ENCODE measurements around the gene TIAM2. TPM values are rescaled to one million over a fixed set of nuclear protein-coding genes. Genes with fewer than 3 reads are reported as not detected.

Gene TIAM2
- polyA plus RNA-seq, 4 donors: 7.8 to 34.4 (median 17.3) TPM

DNA sequence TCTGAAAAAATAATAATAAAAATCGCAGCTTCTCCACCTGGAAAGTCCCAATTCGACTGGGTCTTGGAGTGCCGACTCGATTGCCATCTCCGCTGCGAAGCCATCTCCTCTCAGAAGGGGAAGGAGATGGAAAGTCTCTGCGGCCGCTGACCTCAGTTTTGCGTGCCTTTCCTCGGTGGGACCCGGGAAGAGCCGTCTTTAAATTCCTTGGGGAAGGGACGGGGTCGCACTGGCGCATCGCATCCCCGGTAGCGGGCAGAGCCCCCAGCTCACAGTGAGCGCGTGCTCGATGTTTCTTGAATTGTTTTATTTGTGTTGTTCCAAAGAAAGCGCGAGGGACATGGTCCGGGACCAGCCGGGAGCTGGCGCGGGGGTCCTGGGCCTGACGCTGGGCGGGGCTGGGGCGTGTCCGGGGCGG, 270 bp upstream of the TIAM2 start:
- DNase-seq (no peak), FAIRE-seq (no peak)
- WGBS, 3 donors: 20 to 27% (median 25%) methylated on average over 29 to 32 of the region's 32 CpGs
- no peaks in the 10 kb centered on the region for H3K36me3 ChIP-seq (ENCODE audit: control insufficient read depth in 3 of 3, insufficient read depth in 2 of 3, low read depth in 1 of 3, low read length in 3 of 3)
- peaks cover 0 to 20% (median 0%) of the 10 kb centered on the region in 3 donors for H3K4me1 ChIP-seq (ENCODE audit: control insufficient read depth in 3 of 3, insufficient read depth in 2 of 3, low read depth in 1 of 3, low read length in 2 of 3)
- peak overlapping the region; percentile 52 to 95 (median 82) for H3K4me3 ChIP-seq (ENCODE audit: low read depth in 1 of 3, low read length in 3 of 3)
- H3K9me3 ChIP-seq (ENCODE audit: control insufficient read depth in 2 of 2, insufficient read depth in 1 of 2, low read depth in 1 of 2, low read length in 1 of 2): no peaks in the 10 kb centered on the region
- H3K27me3 ChIP-seq (ENCODE audit: control insufficient read depth in 3 of 3, insufficient read depth in 3 of 3, low read length in 3 of 3): no peaks in the 10 kb centered on the region
- no peak overlapping the region for H3K27ac ChIP-seq (ENCODE audit: low read depth in 1 of 3, low read length in 2 of 3)

DNA sequence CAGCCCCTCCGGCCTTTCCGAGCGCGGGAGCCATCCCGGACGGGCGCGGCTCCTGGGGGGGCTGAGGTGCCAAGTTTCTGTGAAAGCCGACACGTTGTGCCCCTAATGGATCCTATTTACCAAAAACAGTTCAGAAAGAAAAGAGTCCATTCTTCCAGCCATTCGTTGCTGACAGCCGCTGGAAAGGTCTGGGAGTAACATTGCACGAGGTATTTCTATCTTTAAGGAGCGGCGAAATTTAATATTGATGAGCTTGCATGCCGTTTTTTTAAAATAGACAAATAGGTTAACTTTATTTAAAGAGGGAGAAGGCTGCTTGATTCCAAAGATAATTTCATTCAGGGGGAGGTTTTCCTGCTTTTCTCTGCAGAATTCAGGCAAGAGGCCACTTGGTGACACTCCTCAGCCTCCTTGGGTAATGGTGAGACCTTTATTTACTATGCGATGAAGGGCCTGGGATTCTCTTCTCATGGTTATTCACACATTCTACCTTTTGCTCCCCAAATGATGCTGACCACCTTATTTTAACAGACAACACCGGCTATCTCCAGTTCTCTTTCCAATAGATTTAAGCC, 988 bp downstream of the TIAM2 start:
- H3K36me3 ChIP-seq (ENCODE audit: control insufficient read depth in 3 of 3, insufficient read depth in 2 of 3, low read depth in 1 of 3, low read length in 3 of 3): no peaks in the 10 kb centered on the region
- peak overlapping the region in 2 of 3 donors; percentile 67 to 89 for H3K27ac ChIP-seq (ENCODE audit: low read depth in 1 of 3, low read length in 2 of 3)
- H3K4me3 ChIP-seq (ENCODE audit: low read depth in 1 of 3, low read length in 3 of 3): peak overlapping the region; percentile 12 to 95 (median 82)
- FAIRE-seq: no peak
- H3K9me3 ChIP-seq (ENCODE audit: control insufficient read depth in 2 of 2, insufficient read depth in 1 of 2, low read depth in 1 of 2, low read length in 1 of 2): no peaks in the 10 kb centered on the region
- peak in 1 of 2 donors; percentile 17 for DNase-seq
- H3K27me3 ChIP-seq (ENCODE audit: control insufficient read depth in 3 of 3, insufficient read depth in 3 of 3, low read length in 3 of 3): no peaks in the 10 kb centered on the region
- H3K4me1 ChIP-seq (ENCODE audit: control insufficient read depth in 3 of 3, insufficient read depth in 2 of 3, low read depth in 1 of 3, low read length in 2 of 3): peaks cover 0 to 25% (median 0%) of the 10 kb centered on the region in 3 donors
- WGBS, 3 donors: 8 to 13% (median 11%) methylated on average over 18 of the region's 18 CpGs

DNA sequence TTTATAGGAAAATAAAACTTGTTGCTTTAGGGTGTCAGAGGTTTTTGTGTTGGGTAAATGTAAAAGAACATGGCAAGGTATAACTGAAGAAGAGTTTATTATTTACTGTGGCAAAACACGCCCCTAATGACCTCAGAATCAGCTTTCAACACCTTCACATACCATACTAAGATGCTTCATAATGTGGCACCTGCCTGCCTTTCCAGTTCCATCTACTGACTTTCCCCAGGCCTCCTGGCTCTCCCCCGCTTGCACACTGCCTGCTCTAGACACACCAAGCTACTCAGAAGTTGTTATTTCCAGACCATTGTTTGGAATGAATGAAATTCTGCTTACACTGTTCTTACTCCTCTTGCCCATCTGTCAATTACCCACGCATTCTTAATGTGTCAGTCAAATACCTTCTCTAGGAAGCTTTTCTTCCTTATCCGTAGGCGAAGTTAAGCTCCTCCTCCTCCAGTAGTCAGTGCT, 1.8 kb downstream of the TIAM2 start:
- no peaks in the 10 kb centered on the region for H3K9me3 ChIP-seq (ENCODE audit: control insufficient read depth in 2 of 2, insufficient read depth in 1 of 2, low read depth in 1 of 2, low read length in 1 of 2)
- no peaks in the 10 kb centered on the region for H3K36me3 ChIP-seq (ENCODE audit: control insufficient read depth in 3 of 3, insufficient read depth in 2 of 3, low read depth in 1 of 3, low read length in 3 of 3)
- WGBS, 3 donors: 24 to 61% (median 52%) methylated on average over 5 of the region's 5 CpGs
- peak overlapping the region in 1 of 3 donors; percentile 95 for H3K4me3 ChIP-seq (ENCODE audit: low read depth in 1 of 3, low read length in 3 of 3)
- H3K4me1 ChIP-seq (ENCODE audit: control insufficient read depth in 3 of 3, insufficient read depth in 2 of 3, low read depth in 1 of 3, low read length in 2 of 3): peaks cover 0 to 25% (median 0%) of the 10 kb centered on the region in 3 donors
- FAIRE-seq: no peak
- no peaks in the 10 kb centered on the region for H3K27me3 ChIP-seq (ENCODE audit: control insufficient read depth in 3 of 3, insufficient read depth in 3 of 3, low read length in 3 of 3)
- H3K27ac ChIP-seq (ENCODE audit: low read depth in 1 of 3, low read length in 2 of 3): peak overlapping the region in 2 of 3 donors; percentile 27 to 60
- peak; percentile 63 to 68 for DNase-seq

DNA sequence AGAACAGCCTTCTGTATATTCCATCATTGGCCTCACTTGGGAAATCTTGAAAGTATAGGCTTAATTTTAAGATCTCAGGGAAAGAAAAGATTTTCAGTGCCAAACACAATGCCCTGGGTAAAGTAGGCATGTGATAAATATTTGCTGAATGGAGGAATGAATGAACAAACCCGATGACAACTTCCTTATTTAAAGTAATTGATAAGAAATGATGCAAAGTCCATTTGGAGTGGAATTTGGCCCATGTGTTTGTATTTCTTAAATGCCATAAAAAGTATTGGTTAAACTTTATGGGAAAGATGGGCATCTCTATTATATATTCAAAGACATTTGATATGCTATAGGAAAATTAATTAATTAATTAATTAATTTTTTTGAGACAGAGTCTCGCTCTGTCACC, 3.7 kb downstream of the TIAM2 start:
- peak overlapping the region in 2 of 3 donors; percentile 64 to 71 for H3K27ac ChIP-seq (ENCODE audit: low read depth in 1 of 3, low read length in 2 of 3)
- 12 to 76% (median 38%) methylated on average over 2 of the region's 2 CpGs for WGBS, 3 donors

DNA sequence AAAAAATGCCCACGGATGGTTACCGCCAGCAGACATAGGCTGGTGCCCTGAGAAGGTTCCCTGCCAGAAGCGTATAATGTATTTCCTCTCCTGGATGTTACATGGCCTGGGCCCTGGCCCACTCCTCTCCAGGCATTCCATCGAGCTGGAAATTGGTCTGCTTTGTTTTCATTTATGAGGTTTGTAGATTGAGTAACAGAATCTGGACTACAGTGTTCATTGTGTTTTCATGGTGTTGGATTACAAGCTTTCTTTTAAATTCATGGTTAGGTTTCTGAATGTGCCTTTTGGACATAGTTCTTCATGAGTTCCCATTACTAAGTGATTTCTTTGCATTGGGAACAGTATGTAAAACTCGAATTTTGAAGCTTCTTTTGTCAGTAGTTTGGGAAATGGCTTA, 6.4 kb downstream of the TIAM2 start:
- DNase-seq (no peak), FAIRE-seq (no peak)
- Histone ChIP-seq H3K36me3 (ENCODE audit: control insufficient read depth in 3 of 3, insufficient read depth in 2 of 3, low read depth in 1 of 3, low read length in 3 of 3) (peaks cover 0 to 11% (median 0%) of the 10 kb centered on the region in 3 donors), H3K27ac (ENCODE audit: low read depth in 1 of 3, low read length in 2 of 3) (no peak overlapping the region), H3K9me3 (ENCODE audit: control insufficient read depth in 2 of 2, insufficient read depth in 1 of 2, low read depth in 1 of 2, low read length in 1 of 2) (no peaks in the 10 kb centered on the region), H3K4me3 (ENCODE audit: low read depth in 1 of 3, low read length in 3 of 3) (no peak overlapping the region), H3K4me1 (ENCODE audit: control insufficient read depth in 3 of 3, insufficient read depth in 2 of 3, low read depth in 1 of 3, low read length in 2 of 3) (peaks cover 0 to 33% (median 2%) of the 10 kb centered on the region in 3 donors), H3K27me3 (ENCODE audit: control insufficient read depth in 3 of 3, insufficient read depth in 3 of 3, low read length in 3 of 3) (no peaks in the 10 kb centered on the region)
- WGBS, 3 donors: 75 to 79% (median 77%) methylated on average over 5 of the region's 5 CpGs

More for the DNA sequence above, 3.7 kb downstream of the TIAM2 start:
- peak; percentile 83 to 95 for DNase-seq
- Histone ChIP-seq H3K36me3 (ENCODE audit: control insufficient read depth in 3 of 3, insufficient read depth in 2 of 3, low read depth in 1 of 3, low read length in 3 of 3) (peaks cover 0 to 2% (median 0%) of the 10 kb centered on the region in 3 donors), H3K9me3 (ENCODE audit: control insufficient read depth in 2 of 2, insufficient read depth in 1 of 2, low read depth in 1 of 2, low read length in 1 of 2) (no peaks in the 10 kb centered on the region), H3K4me1 (ENCODE audit: control insufficient read depth in 3 of 3, insufficient read depth in 2 of 3, low read depth in 1 of 3, low read length in 2 of 3) (peaks cover 0 to 30% (median 2%) of the 10 kb centered on the region in 3 donors), H3K4me3 (ENCODE audit: low read depth in 1 of 3, low read length in 3 of 3) (no peak overlapping the region), H3K27me3 (ENCODE audit: control insufficient read depth in 3 of 3, insufficient read depth in 3 of 3, low read length in 3 of 3) (no peaks in the 10 kb centered on the region)
- peak; percentile 10 for FAIRE-seq

DNA sequence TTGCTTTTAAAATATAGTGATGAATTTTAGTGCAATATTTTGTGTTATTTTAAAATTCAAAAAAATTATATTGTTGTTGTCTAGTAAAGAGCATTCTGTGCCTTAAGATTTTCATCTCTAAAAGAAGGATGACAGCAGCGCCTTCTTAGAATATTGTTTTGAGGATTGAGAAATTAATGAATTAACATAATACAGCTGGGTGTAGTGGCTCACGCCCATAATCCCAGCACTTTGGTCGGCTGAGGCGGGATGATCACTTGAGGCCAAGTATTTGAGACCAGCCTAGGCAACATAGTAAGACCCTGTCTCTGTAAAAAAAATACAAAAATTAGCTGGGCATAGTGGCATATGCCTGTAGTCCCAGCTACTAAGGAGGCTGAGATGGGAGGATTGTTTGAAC, 6.8 kb downstream of the TIAM2 start:
- Histone ChIP-seq H3K4me1 (ENCODE audit: control insufficient read depth in 3 of 3, insufficient read depth in 2 of 3, low read depth in 1 of 3, low read length in 2 of 3) (peaks cover 0 to 30% (median 2%) of the 10 kb centered on the region in 3 donors), H3K9me3 (ENCODE audit: control insufficient read depth in 2 of 2, insufficient read depth in 1 of 2, low read depth in 1 of 2, low read length in 1 of 2) (no peaks in the 10 kb centered on the region), H3K36me3 (ENCODE audit: control insufficient read depth in 3 of 3, insufficient read depth in 2 of 3, low read depth in 1 of 3, low read length in 3 of 3) (peaks cover 0 to 11% (median 0%) of the 10 kb centered on the region in 3 donors), H3K27me3 (ENCODE audit: control insufficient read depth in 3 of 3, insufficient read depth in 3 of 3, low read length in 3 of 3) (no peaks in the 10 kb centered on the region), H3K4me3 (ENCODE audit: low read depth in 1 of 3, low read length in 3 of 3) (no peak overlapping the region), H3K27ac (ENCODE audit: low read depth in 1 of 3, low read length in 2 of 3) (no peak overlapping the region)
- DNase-seq: no peak
- 62 to 79% (median 78%) methylated on average over 4 of the region's 4 CpGs for WGBS, 3 donors
- no peak for FAIRE-seq

DNA sequence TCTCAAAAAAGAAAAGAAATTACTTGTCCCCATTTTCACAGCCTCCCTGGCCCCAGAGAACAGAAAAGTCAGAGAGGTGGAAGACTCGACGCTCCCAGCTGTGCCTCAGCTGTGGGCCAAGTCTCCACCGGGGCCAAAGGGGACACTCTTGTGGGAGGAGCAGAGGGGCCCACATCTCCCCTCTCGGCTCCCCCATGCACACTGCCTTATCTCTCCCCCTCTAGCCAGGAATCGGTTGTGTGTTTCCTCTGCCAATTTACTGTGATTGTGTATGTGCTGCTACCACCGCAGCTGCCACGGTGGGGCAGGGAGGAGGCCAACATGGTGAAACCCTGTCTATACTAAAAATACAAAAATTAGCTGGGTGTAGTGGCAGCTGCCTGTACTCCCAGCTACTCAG, 8.4 kb downstream of the TIAM2 start:
- peaks cover 0 to 19% (median 2%) of the 10 kb centered on the region in 3 donors for H3K4me1 ChIP-seq (ENCODE audit: control insufficient read depth in 3 of 3, insufficient read depth in 2 of 3, low read depth in 1 of 3, low read length in 2 of 3)
- FAIRE-seq: no peak
- peak overlapping the region in 1 of 3 donors; percentile 43 for H3K27ac ChIP-seq (ENCODE audit: low read depth in 1 of 3, low read length in 2 of 3)
- H3K27me3 ChIP-seq (ENCODE audit: control insufficient read depth in 3 of 3, insufficient read depth in 3 of 3, low read length in 3 of 3): no peaks in the 10 kb centered on the region
- peak in 1 of 2 donors; percentile 54 for DNase-seq
- no peak overlapping the region for H3K4me3 ChIP-seq (ENCODE audit: low read depth in 1 of 3, low read length in 3 of 3)
- 47 to 83% (median 61%) methylated on average over 7 of the region's 7 CpGs for WGBS, 3 donors
- no peaks in the 10 kb centered on the region for H3K9me3 ChIP-seq (ENCODE audit: control insufficient read depth in 2 of 2, insufficient read depth in 1 of 2, low read depth in 1 of 2, low read length in 1 of 2)
- peaks cover 0 to 11% (median 0%) of the 10 kb centered on the region in 3 donors for H3K36me3 ChIP-seq (ENCODE audit: control insufficient read depth in 3 of 3, insufficient read depth in 2 of 3, low read depth in 1 of 3, low read length in 3 of 3)

DNA sequence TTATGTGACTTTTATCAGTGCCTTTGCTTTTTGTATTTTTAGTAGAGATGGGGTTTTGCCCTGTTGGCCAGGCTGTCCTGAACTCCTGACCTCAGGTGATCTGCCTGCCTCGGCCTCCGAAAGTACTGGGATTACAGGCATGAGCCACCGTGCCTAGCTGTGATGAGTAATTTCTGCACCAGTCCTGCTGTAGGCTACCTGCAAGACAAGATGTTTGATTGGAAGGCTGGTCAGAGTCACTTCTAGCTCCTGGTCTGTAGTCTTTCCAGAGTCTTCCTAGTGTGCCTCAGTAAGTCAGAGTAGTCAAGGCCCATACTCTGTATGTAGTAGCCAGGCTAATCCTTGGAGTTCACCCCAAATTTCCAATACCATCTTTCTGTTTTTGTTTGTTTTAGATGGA, 8.9 kb downstream of the TIAM2 start:
- 38 to 79% (median 39%) methylated on average over 3 of the region's 3 CpGs for WGBS, 3 donors
- H3K27me3 ChIP-seq (ENCODE audit: control insufficient read depth in 3 of 3, insufficient read depth in 3 of 3, low read length in 3 of 3): no peaks in the 10 kb centered on the region
- peaks cover 0 to 19% (median 2%) of the 10 kb centered on the region in 3 donors for H3K4me1 ChIP-seq (ENCODE audit: control insufficient read depth in 3 of 3, insufficient read depth in 2 of 3, low read depth in 1 of 3, low read length in 2 of 3)
- no peaks in the 10 kb centered on the region for H3K9me3 ChIP-seq (ENCODE audit: control insufficient read depth in 2 of 2, insufficient read depth in 1 of 2, low read depth in 1 of 2, low read length in 1 of 2)
- H3K36me3 ChIP-seq (ENCODE audit: control insufficient read depth in 3 of 3, insufficient read depth in 2 of 3, low read depth in 1 of 3, low read length in 3 of 3): peaks cover 0 to 11% (median 0%) of the 10 kb centered on the region in 3 donors
- no peak overlapping the region for H3K27ac ChIP-seq (ENCODE audit: low read depth in 1 of 3, low read length in 2 of 3)
- FAIRE-seq: no peak
- no peak overlapping the region for H3K4me3 ChIP-seq (ENCODE audit: low read depth in 1 of 3, low read length in 3 of 3)
- DNase-seq: no peak
